GM04503 (cell line): Measurements from ENCODE around the gene SLC6A6.
A peak's percentile ranks its signal among the peaks of the same experiment; 100 is the strongest.

Experiments used
- DNase-seq: peaks from one replicate; pipeline ENCODE4 v3.0.0-alpha.2; 2012; ENCODE audit warnings: low read depth

The SLC6A6 gene

DNA sequence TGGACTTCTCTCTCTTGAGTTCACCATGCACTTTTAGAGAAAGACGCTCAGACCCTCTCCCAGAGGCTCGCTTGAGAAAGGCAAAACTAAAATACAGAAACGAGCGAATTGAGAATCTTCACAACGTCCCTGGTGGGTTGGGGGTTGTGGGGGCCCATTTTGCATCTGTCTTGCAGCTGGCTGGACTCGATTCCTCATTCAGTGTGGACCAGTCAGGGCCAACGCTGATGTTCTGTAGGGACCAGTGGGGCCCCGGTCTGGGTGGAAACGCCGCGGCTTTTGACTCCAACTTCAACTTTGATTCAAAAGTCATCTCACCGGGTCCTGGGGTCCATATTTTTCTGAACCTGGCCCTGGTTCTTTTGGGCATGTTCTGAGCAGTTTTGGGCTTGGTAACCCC is 68.1 kb downstream of the SLC6A6 start:
- no peak for DNase-seq

- DNase-seq, result no peak
Measured at GRCh38 chr3:14471016-14471415, 68.6 kb downstream of the SLC6A6 start.

- no peak for DNase-seq
Measured at GRCh38 chr3:14471690-14472089, 69.3 kb downstream of the SLC6A6 start.

DNA sequence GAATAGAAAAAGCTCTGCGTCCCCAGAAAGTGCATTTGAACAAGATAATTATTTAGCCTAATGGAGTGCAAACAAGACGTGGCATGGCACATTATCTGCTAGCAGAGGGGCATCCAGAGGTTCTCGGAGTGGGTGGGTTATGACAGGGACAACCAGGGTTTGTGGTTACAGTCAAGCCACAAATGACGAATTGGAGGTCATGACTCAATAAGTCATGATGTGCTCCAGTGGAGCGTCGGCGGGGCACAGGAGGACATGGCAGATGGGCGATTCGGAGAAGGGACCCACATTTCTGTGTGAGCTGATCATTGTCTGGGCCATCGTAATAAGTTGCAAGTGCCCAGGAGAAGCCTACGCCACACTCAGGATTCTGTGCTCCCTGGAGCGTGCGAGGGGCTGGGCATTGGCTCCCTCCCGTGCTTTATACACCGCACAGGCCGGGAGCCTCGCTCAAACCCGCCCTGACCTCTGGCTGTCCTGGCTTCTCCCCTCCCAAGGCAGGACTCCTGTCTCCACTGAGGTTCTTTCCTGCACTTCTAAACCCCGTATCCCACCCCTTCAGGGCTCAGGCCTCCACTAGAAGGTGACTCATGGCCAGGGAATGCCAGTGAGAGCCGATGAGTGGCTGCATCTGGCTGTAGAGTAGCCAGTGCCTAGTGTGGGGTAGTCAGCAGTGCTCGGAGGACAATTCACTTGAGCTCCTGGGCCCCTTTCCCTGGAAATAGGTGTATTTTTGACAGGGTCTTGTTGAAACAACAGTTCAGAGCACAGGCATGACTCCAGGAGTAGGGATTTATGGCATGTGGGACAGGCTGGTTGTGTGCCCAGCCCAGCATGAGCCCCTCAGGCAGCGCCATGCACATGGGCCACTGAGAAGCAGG is 70.3 kb downstream of the SLC6A6 start:
- peak; percentile 54 for DNase-seq

DNA sequence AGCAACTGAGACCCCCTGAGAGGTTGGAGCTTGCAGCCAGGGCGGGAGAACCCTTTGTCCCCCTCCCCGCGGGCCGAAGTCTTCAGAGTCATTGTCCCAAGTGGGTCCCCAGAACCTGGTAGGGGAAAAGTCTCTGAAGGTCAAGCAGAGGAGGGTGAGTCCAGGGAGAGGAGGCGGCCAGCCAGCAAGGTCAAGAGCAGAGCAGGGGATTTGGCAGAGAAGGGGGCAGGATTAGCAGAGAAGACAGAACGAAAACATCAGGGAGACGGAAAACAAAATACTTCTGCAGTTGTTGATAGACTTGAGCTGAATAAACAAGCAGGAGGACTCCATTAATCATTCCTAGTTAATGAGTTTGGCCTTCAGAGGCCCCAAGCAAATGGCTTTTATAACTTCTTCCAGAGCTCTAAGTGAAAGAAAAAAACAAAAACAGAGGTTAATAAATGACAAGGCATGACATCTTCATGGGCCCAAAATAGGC is 71.0 kb downstream of the SLC6A6 start:
- DNase-seq, result no peak

- DNase-seq, result no peak
Measured at GRCh38 chr3:14474363-14475081, 72.1 kb downstream of the SLC6A6 start.

- DNase-seq, result no peak
Measured at GRCh38 chr3:14475621-14476020, 73.2 kb downstream of the SLC6A6 start.

DNA sequence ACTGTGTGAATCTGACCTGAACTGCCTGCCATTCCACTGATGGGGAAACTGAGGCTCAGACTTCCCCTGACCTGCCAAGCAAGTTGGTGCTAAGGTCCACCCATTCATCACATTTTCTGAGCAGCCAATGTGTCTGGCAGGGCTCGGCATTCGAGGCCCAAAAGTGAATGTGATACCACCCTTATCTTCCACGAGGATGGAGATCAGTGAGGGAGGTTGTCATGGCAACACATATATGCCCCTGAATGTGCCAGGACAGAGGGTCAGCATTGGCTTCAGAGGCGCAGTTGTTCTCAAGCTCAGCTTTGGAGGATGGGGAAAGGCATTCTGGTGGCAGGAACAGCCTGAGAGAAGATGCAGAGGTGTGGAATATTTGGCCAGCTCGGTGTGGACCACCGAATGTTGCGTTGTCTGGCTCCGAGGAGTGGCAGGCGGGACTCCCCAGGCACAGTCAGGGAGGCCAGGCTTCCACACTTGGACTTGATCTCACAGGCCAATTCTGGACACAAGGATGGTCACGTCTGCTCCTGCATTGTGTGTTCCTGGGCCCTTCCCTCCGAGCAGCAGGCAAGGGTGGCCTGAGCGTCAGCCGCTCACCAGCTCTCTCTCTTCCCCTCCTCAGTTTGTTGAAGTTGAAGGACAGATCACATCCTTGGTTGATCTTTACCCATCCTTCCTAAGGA is 74.3 kb downstream of the SLC6A6 start:
- no peak for DNase-seq

DNA sequence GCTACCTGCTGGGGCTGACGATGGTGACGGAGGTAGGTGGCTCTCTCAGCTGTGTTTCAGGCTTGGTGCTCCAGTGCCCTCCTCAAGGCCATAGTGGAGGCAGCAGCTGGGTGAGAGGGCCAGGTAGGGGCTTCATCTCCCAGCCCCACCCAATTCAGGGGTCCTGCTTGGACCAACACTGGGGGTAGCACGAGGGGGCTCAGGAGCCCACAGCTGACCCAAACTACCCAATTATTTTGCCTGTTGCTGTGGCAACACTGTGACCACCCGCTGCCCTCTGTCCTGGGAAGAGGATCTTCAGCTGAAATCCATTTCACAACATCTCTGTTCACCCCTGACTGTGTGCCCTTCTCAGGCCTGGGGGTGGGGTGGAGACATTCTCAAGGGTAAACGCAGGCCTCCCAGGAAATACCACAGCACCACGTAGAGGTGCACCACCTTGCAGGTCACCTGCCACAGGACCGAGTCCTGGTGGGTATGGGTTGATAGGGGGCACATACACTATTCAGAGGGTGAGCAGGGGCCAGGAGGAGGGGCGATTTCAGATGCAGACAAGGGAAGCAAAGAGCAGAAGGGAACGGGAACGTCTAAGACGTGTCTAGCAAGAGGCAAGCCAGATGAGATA is 75.0 kb downstream of the SLC6A6 start:
- no peak for DNase-seq

GRCh38 chr3:14478956-14479550 is 76.6 kb downstream of the SLC6A6 start:
- no peak for DNase-seq

- DNase-seq, result no peak
Measured at GRCh38 chr3:14479591-14479990, 77.2 kb downstream of the SLC6A6 start.

DNA sequence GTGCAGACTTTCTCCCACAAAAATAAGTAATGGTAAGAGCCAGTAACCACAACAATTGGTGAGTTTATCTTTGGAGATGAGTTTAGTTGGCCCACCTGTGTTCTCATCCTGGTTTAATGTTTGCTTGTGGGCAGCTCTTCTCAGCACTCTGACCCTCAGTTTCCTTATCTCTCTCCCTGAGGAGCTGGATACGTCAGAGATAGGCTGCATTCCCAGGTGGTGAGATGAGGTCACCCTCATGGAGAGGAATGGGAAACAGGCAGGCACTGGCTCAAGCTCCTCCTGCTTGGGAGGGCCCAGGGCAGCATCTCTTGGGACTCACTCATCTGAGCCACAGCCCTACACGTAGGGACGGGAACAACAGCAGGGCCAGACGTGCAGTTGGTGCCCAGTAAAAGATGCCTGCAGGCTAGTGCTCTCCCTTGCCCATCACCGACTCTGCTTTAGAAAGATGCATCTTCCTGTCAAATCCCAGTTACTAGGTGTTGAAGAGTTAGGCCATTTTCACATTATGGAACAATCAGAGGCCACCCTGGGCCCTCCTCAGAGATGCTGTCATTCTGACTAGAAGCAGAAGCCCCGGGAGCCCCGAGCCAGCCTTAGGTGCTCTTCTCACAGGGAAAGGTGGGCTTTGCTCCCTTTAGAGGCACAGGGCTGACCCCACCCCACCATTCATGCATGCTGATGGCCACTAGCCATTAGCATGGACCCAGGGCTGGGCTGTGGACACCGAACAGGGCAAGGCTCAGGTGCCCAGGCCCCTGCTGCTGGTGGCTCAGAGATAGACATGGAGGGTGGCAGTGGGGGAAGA is 78.0 kb downstream of the SLC6A6 start:
- no peak for DNase-seq

- no peak for DNase-seq
Measured at GRCh38 chr3:14481018-14481645, 78.7 kb downstream of the SLC6A6 start.

GRCh38 chr3:14481646-14482036 is 79.2 kb downstream of the SLC6A6 start:
- no peak for DNase-seq

- no peak for DNase-seq
Measured at GRCh38 chr3:14482271-14482721, 79.9 kb downstream of the SLC6A6 start.

DNA sequence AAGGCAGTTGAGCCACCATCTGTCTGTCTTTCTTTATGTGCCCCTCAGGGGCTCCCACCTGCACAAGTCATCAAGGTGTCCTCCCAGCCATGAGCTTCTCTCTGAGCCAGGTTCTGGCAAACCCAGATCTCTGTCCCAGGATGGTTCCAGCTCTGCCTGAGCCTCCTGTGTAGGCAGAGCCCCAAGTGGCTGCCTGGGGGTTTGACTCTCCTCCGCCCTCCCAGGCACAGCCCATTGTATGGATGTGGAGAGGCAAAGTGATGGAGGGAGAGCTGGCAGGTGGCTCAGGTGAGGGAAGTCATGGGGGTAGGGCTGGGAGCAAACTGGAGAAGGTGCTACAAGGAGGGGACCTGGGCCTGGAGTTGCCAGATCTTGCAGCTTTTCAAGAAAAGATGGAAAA is 80.9 kb downstream of the SLC6A6 start:
- no peak for DNase-seq

GRCh38 chr3:14484741-14485140 is 82.3 kb downstream of the SLC6A6 start:
- no peak for DNase-seq

GRCh38 chr3:14485981-14486380 is 83.6 kb downstream of the SLC6A6 start:
- no peak for DNase-seq

DNA sequence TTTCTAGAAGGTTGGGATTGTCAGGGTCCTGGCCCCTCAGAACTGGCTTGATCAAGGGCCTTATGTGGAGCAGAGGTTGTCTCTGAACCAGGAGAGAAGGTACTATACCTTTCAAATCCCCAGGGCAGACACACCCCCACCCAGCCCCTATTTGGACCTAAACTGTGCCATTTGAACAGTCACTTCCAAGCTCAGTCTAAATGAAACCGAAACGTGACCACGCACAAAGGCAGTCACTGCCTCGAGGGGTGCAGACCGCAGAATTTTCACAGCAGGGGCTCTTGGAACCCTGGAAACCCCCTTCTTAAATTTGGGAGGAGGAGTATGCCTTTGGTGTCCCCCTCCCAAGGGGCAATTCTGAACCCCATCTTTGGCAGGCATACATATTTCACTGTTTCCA is 84.1 kb downstream of the SLC6A6 start:
- no peak for DNase-seq

DNA sequence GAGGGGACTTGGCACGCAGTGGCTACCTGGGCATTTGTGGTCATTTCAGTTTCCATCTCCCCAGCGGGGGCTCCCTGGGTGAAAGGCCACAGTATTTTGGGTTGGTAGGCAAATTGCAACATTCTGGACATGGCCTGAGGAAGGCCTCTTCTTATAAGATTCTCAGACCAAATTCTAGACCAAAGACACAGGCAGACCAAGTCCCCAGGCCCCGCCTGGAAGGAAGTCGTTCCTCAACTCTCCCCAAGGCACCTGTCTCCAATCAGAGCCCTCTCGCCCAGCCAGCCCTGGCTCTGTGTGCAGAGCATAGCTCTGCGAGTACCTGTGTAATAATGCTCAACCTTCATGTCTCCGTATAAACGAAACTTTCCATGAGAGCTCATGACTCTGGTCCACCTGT is 84.7 kb downstream of the SLC6A6 start:
- DNase-seq, result no peak
